GM21526 (cell line): ENCODE measurements around the gene SMIM36.
"Not testable (repeated sequence)": the region's sequence is repeated elsewhere in the genome, so short reads cannot be mapped to it uniquely, and the experiment has no call there.

Experiments used
- ATAC-seq: cut with Tn5 transposase; IDR thresholded peaks from one replicate; pipeline ENCODE4 v1.9.1; 2021; ENCODE audit warnings: moderate library complexity; ENCODE audit not compliant: unreplicated experiment, low FRiP score

Gene SMIM36

GRCh38 chr17:55458287-55458900, 52.9 kb downstream of the SMIM36 start:
- ATAC-seq, result no peak

GRCh38 chr17:55456307-55457240, 54.7 kb downstream of the SMIM36 start:
- ATAC-seq, result no peak

GRCh38 chr17:55454906-55455474, 56.3 kb downstream of the SMIM36 start:
- no peak for ATAC-seq

GRCh38 chr17:55453839-55454557, 57.3 kb downstream of the SMIM36 start:
- ATAC-seq, result no peak

GRCh38 chr17:55452139-55452790, 59.0 kb downstream of the SMIM36 start:
- no peak for ATAC-seq

GRCh38 chr17:55451758-55452138, 59.5 kb downstream of the SMIM36 start:
- no peak for ATAC-seq

GRCh38 chr17:55451203-55451641, 60.0 kb downstream of the SMIM36 start:
- ATAC-seq, result no peak

GRCh38 chr17:55450232-55450825, 60.9 kb downstream of the SMIM36 start:
- no peak for ATAC-seq

GRCh38 chr17:55448681-55449080, 62.6 kb downstream of the SMIM36 start:
- no peak for ATAC-seq

- ATAC-seq, result no peak
Observed at GRCh38 chr17:55446581-55447205, 64.6 kb downstream of the SMIM36 start.

GRCh38 chr17:55446004-55446403, 65.2 kb downstream of the SMIM36 start:
- not testable (repeated sequence) for ATAC-seq

- ATAC-seq, result no peak
Observed at GRCh38 chr17:55444471-55445441, 66.5 kb downstream of the SMIM36 start.

GRCh38 chr17:55443904-55444303, 67.3 kb downstream of the SMIM36 start:
- no peak for ATAC-seq

- ATAC-seq, result no peak
Observed at GRCh38 chr17:55442953-55443683, 68.1 kb downstream of the SMIM36 start.

- no peak for ATAC-seq
Observed at GRCh38 chr17:55442462-55442861, 68.8 kb downstream of the SMIM36 start.

- ATAC-seq, result no peak
Observed at GRCh38 chr17:55441544-55441943, 69.7 kb downstream of the SMIM36 start.

- ATAC-seq, result no peak
Observed at GRCh38 chr17:55440391-55440790, 70.9 kb downstream of the SMIM36 start.

GRCh38 chr17:55437159-55437605, 74.1 kb downstream of the SMIM36 start:
- peak; percentile 75 for ATAC-seq
